ENCODE measurements around the gene DYNC1LI2.
"Not testable (repeated sequence)": the region's sequence is repeated elsewhere in the genome, so short reads cannot be mapped to it uniquely, and the experiment has no call there.

Gene DYNC1LI2

GRCh38 chr16:66689282-66689681 lies 62.1 kb downstream of the DYNC1LI2 start:
- no peak for DNase-seq (ENCODE audit: low read depth in 1 of 2, low spot score in 1 of 2)
- no peak for TF ChIP-seq JUND (IDR thresholded peaks at IDR 0.05; ENCODE audit: low read depth)
- in situ Hi-C loops (cut with HindIII; ENCODE audit: low pct_unique_long_range_greater_than_20kb, low sequenced_read_pairs): no loop called here

GRCh38 chr16:66687906-66688625 lies 63.3 kb downstream of the DYNC1LI2 start:
- no peak for DNase-seq (ENCODE audit: low read depth in 1 of 2, low spot score in 1 of 2)
- in situ Hi-C loops (cut with HindIII; ENCODE audit: low pct_unique_long_range_greater_than_20kb, low sequenced_read_pairs): no loop called here
- no peak for TF ChIP-seq JUND (IDR thresholded peaks at IDR 0.05; ENCODE audit: low read depth)

- in situ Hi-C loops (cut with HindIII; ENCODE audit: low pct_unique_long_range_greater_than_20kb, low sequenced_read_pairs); DNase-seq (ENCODE audit: low read depth in 1 of 2, low spot score in 1 of 2): not testable (repeated sequence)
These were observed 65.8 kb downstream of the DYNC1LI2 start for GRCh38 chr16:66685501-66686115.

GRCh38 chr16:66682271-66682670 lies 69.1 kb downstream of the DYNC1LI2 start:
- DNase-seq (ENCODE audit: low read depth in 1 of 2, low spot score in 1 of 2): no peak
- no peak for TF ChIP-seq JUND (IDR thresholded peaks at IDR 0.05; ENCODE audit: low read depth)

DNA sequence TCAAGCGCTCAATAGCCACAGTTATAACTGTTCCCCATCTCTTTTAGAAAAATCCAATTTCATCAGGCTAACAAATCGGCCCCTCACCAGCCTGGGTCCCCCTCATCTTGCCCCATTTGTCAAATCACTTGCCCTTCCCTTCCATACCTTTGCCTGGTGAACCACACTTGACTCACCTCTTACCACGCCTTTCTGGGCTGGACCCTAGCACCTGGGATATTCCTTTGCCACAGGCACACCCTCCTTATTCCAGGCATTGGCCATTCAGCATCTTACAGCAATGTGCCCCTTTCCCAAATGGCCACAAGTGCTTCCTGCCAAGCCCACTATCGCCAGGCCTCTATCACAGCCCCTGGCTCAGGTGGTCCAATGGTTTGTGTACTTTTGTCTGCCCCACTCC lies 69.7 kb downstream of the DYNC1LI2 start:
- no peak for TF ChIP-seq JUND (IDR thresholded peaks at IDR 0.05; ENCODE audit: low read depth)
- in situ Hi-C loops (cut with HindIII; ENCODE audit: low pct_unique_long_range_greater_than_20kb, low sequenced_read_pairs): no loop called here
- no peak for DNase-seq (ENCODE audit: low read depth in 1 of 2, low spot score in 1 of 2)

More at GRCh38 chr16:66682271-66682670, 69.1 kb downstream of the DYNC1LI2 start:
- in situ Hi-C loops (cut with HindIII; ENCODE audit: low pct_unique_long_range_greater_than_20kb, low sequenced_read_pairs): no loop called here

- in situ Hi-C loops (cut with HindIII; ENCODE audit: low pct_unique_long_range_greater_than_20kb, low sequenced_read_pairs): no loop called here
- no peak for TF ChIP-seq JUND (IDR thresholded peaks at IDR 0.05; ENCODE audit: low read depth)
- no peak for DNase-seq (ENCODE audit: low read depth in 1 of 2, low spot score in 1 of 2)
These were observed 73.1 kb downstream of the DYNC1LI2 start for GRCh38 chr16:66678337-66678736.

GRCh38 chr16:66677836-66678235 lies 73.6 kb downstream of the DYNC1LI2 start:
- in situ Hi-C loops (cut with HindIII; ENCODE audit: low pct_unique_long_range_greater_than_20kb, low sequenced_read_pairs): no loop called here
- no peak for DNase-seq (ENCODE audit: low read depth in 1 of 2, low spot score in 1 of 2)
- no peak for TF ChIP-seq JUND (IDR thresholded peaks at IDR 0.05; ENCODE audit: low read depth)

GRCh38 chr16:66677179-66677578 lies 74.2 kb downstream of the DYNC1LI2 start:
- no peak for DNase-seq (ENCODE audit: low read depth in 1 of 2, low spot score in 1 of 2)
- in situ Hi-C loops (cut with HindIII; ENCODE audit: low pct_unique_long_range_greater_than_20kb, low sequenced_read_pairs): no loop called here
- no peak for TF ChIP-seq JUND (IDR thresholded peaks at IDR 0.05; ENCODE audit: low read depth)

- in situ Hi-C loops (cut with HindIII; ENCODE audit: low pct_unique_long_range_greater_than_20kb, low sequenced_read_pairs): no loop called here
- no peak for TF ChIP-seq JUND (IDR thresholded peaks at IDR 0.05; ENCODE audit: low read depth)
- DNase-seq (ENCODE audit: low read depth in 1 of 2, low spot score in 1 of 2): no peak
These were observed 74.8 kb downstream of the DYNC1LI2 start for GRCh38 chr16:66676599-66676998.

GRCh38 chr16:66673691-66674090 lies 77.7 kb downstream of the DYNC1LI2 start:
- in situ Hi-C loops (cut with HindIII; ENCODE audit: low pct_unique_long_range_greater_than_20kb, low sequenced_read_pairs): no loop called here

More at GRCh38 chr16:66673691-66674090, 77.7 kb downstream of the DYNC1LI2 start:
- no peak for TF ChIP-seq JUND (IDR thresholded peaks at IDR 0.05; ENCODE audit: low read depth)
- no peak for DNase-seq (ENCODE audit: low read depth in 1 of 2, low spot score in 1 of 2)

Measured in T47D (cell line).